ENCODE results near the gene CCDC106.

CCDC106 gene

DNA sequence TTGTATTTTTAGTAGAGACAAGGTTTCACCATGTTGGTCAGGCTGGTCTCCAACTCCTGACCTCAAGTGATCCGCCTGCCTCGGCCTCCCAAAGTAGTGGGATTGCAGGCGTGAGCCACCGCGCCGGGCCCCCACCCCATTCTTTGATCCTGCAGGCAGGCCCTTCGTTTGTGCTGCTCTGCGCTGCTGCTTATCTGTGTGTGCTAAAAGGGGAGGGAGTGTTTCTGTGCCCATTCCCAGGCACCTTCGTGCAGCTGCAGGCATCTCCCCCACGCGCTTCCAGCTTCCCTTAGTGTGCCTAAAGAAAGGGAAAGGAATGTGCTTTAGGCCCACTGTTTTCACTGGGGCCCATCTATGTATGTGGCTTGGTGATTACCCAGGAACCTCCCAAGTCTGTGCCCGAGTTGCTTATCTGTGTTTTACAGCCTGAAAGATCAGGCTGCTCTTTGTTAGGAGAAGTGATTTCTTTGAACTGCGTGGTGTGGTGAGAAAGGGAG is 54.2 kb downstream of the CCDC106 start:
- DNase-seq = no peak

Measured in DMS153 (cell line).